IMR-90 (cell line): ENCODE measurements around the gene ALDH18A1. TPM values are rescaled to one million over a fixed set of nuclear protein-coding genes. Genes with fewer than 3 reads are reported as not detected.

Experiments
- ATAC-seq: fragments of 200-7000 bp; cut with Tn5 transposase; 2 replicates; pipeline ENCODE4 v1.9.1; 2020; ENCODE audit warnings: low read depth, mild to moderate bottlenecking, moderate library complexity
- BruUV-seq: library from RNA; stranded (reverse); fragments of 400-500 nt; replicated peaks from 2 replicates; lab custom pipeline; 2021; lab: Mats Ljungman, UMichigan
- CTCF ChIA-PET: fragments of 300-600 bp; formaldehyde crosslinking; extraction: SDS; loops from one replicate; lab custom pipeline; 2021; ENCODE audit warnings: antibody characterized with exemption; lab: Yijun Ruan, JAX
- POLR2A ChIA-PET: fragments of 300-600 bp; sonication (Branson Sonifier 250); formaldehyde crosslinking; loops from one replicate; lab custom pipeline; 2022; ENCODE audit warnings: antibody characterized with exemption; ENCODE audit not compliant: unreplicated experiment; lab: Charles Lee
- DNase-seq: peaks from one replicate; pipeline ENCODE4 v3.0.0; 2013
- H2AFZ ChIP-seq: replicated peaks from 2 replicates; pipeline ENCODE3; 2013; ENCODE audit warnings: low read length, mild to moderate bottlenecking; ENCODE audit not compliant: poor library complexity
- H2AK5ac ChIP-seq: 2 replicates; pipeline ENCODE4 v1.6.1; 2013; ENCODE audit warnings: low read depth, low read length, inconsistent platforms
- H2AK9ac ChIP-seq: replicated peaks from 2 replicates; pipeline ENCODE3; 2013; ENCODE audit warnings: mild to moderate bottlenecking, low read depth, low read length, moderate library complexity; ENCODE audit not compliant: poor library complexity
- H2BK120ac ChIP-seq: 2 replicates; pipeline ENCODE4 v1.6.1; 2013; ENCODE audit warnings: low read depth, low read length, inconsistent platforms
- H2BK15ac ChIP-seq: 3 replicates; pipeline ENCODE4 v1.6.1; 2013; ENCODE audit warnings: low read depth, low read length, inconsistent platforms
- H2BK20ac ChIP-seq: 2 replicates; pipeline ENCODE4 v1.6.1; 2013; ENCODE audit warnings: low read depth, mild to moderate bottlenecking, inconsistent platforms, low read length, moderate library complexity
- H2BK5ac ChIP-seq: 2 replicates; pipeline ENCODE4 v1.6.1; 2013; ENCODE audit warnings: mild to moderate bottlenecking, low read depth, low read length, inconsistent platforms; ENCODE audit not compliant: poor library complexity, severe bottlenecking
- H3K14ac ChIP-seq: replicated peaks from 2 replicates; pipeline ENCODE4 v1.6.1; 2013; ENCODE audit warnings: low read depth, low read length, inconsistent platforms
- H3K18ac ChIP-seq: 2 replicates; pipeline ENCODE4 v1.6.1; 2013; ENCODE audit warnings: low read depth, low read length, control low read depth
- H3K23ac ChIP-seq: 2 replicates; pipeline ENCODE4 v1.6.1; 2013; ENCODE audit warnings: low read depth, low read length, inconsistent platforms
- H3K27ac ChIP-seq: 2 replicates; pipeline ENCODE4 v1.5.1; 2013; ENCODE audit warnings: mild to moderate bottlenecking, control low read depth, low read length; ENCODE audit not compliant: insufficient read depth
- H3K27me3 ChIP-seq: 2 replicates; pipeline ENCODE4 v1.6.1; 2013; ENCODE audit warnings: low read length; ENCODE audit not compliant: control insufficient read depth, insufficient read depth
- H3K36me3 ChIP-seq: 2 replicates; pipeline ENCODE4 v1.6.1; 2013; ENCODE audit warnings: low read length, mixed read lengths; ENCODE audit not compliant: control insufficient read depth, insufficient read depth
- H3K4ac ChIP-seq: 2 replicates; pipeline ENCODE4 v1.6.1; 2013; ENCODE audit warnings: low read depth, low read length, inconsistent platforms
- H3K4me1 ChIP-seq: 2 replicates; pipeline ENCODE4 v1.6.1; 2013; ENCODE audit warnings: low read length, mixed read lengths; ENCODE audit not compliant: control insufficient read depth, insufficient read depth
- H3K4me2 ChIP-seq: 2 replicates; pipeline ENCODE4 v1.6.1; 2013; ENCODE audit warnings: low read depth, mild to moderate bottlenecking, control low read depth, low read length, moderate library complexity
- H3K4me3 ChIP-seq: 2 replicates; pipeline ENCODE4 v1.5.1; 2013; ENCODE audit warnings: low read depth, mild to moderate bottlenecking, control low read depth, low read length, moderate library complexity; ENCODE audit not compliant: insufficient read depth
- H3K56ac ChIP-seq: 2 replicates; pipeline ENCODE4 v1.6.1; 2013; ENCODE audit warnings: low read length, inconsistent platforms; ENCODE audit not compliant: insufficient read depth; ENCODE audit errors: extremely low read depth
- H3K79me1 ChIP-seq, 2 experiments: 2 replicates each; pipeline ENCODE4 v1.6.1; 2013; ENCODE audit warnings: low read length in 2 of 2, inconsistent platforms in 1 of 2, low read depth in 1 of 2
- H3K9ac ChIP-seq: 2 replicates; pipeline ENCODE4 v1.6.1; 2013; ENCODE audit warnings: low read depth, low read length, control low read depth
- H3K9me1 ChIP-seq: 2 replicates; pipeline ENCODE4 v1.6.1; 2013; ENCODE audit warnings: low read length, inconsistent platforms; ENCODE audit not compliant: insufficient read depth
- H3K9me3 ChIP-seq: 2 replicates; pipeline ENCODE4 v1.6.1; 2013; ENCODE audit warnings: low read length; ENCODE audit not compliant: control insufficient read depth, insufficient read depth
- H4K20me1 ChIP-seq: 2 replicates; pipeline ENCODE4 v1.6.1; 2013; ENCODE audit warnings: low read length, inconsistent platforms; ENCODE audit not compliant: insufficient read depth
- H4K5ac ChIP-seq: 2 replicates; pipeline ENCODE4 v1.6.1; 2013; ENCODE audit warnings: mild to moderate bottlenecking, low read depth, low read length, control low read depth
- H4K8ac ChIP-seq, 2 experiments: 2 replicates each; pipeline ENCODE4 v1.6.1; 2013; ENCODE audit warnings: low read depth in 2 of 2, low read length in 2 of 2, control low read depth in 1 of 2, inconsistent platforms in 1 of 2
- H4K91ac ChIP-seq: 2 replicates; pipeline ENCODE4 v1.6.1; 2013; ENCODE audit warnings: low read depth, low read length, inconsistent platforms; ENCODE audit not compliant: insufficient read depth
- CEBPB ChIP-seq: IDR thresholded peaks from 2 replicates; pipeline ENCODE4 v1.6.1; 2012; ENCODE audit warnings: low read depth, low read length, improper control_type of control experiment
- CHD1 ChIP-seq: IDR thresholded peaks from 2 replicates; pipeline ENCODE4 v1.6.1; 2012; ENCODE audit warnings: low read depth, low read length, improper control_type of control experiment
- FOS ChIP-seq: fragments of 150-350 bp; IDR thresholded peaks from 2 replicates; pipeline ENCODE4 v1.6.1; 2016; ENCODE audit warnings: low read depth, low read length
- MAFK ChIP-seq: IDR thresholded peaks from 2 replicates; pipeline ENCODE4 v1.6.1; 2012; ENCODE audit warnings: low read depth, low read length, improper control_type of control experiment
- MAZ ChIP-seq: IDR thresholded peaks from 2 replicates; pipeline ENCODE4 v1.6.1; 2012; ENCODE audit warnings: low read depth, mild to moderate bottlenecking, low read length, improper control_type of control experiment, moderate library complexity, borderline replicate concordance
- NFE2L2 ChIP-seq: fragments of 150-350 bp; IDR thresholded peaks from 2 replicates; pipeline ENCODE4 v1.6.1; 2016; ENCODE audit warnings: low read depth, mild to moderate bottlenecking, low read length
- RCOR1 ChIP-seq: IDR thresholded peaks from 2 replicates; pipeline ENCODE4 v1.6.1; 2012; ENCODE audit warnings: mild to moderate bottlenecking, low read length, improper control_type of control experiment; ENCODE audit not compliant: insufficient replicate concordance
- RFX5 ChIP-seq: IDR thresholded peaks from 2 replicates; pipeline ENCODE4 v1.8.0; 2012; ENCODE audit warnings: low read depth, mild to moderate bottlenecking, low read length, moderate library complexity
- SMC3 ChIP-seq: fragments of 150-350 bp; IDR thresholded peaks from 2 replicates; pipeline ENCODE4 v1.6.1; 2016; ENCODE audit warnings: low read depth, mild to moderate bottlenecking, antibody characterized with exemption, low read length, moderate library complexity
- WGBS, 2 experiments: methylation state at CpG; one replicate each; pipeline versions ENCODE4 v1.1.5 to v1.1.7; 2013; ENCODE audit warnings: missing lambda C conversion rate in 2 of 2; ENCODE audit not compliant: insufficient read length in 1 of 2; ENCODE audit errors: extremely low coverage in 2 of 2; 5-methylcytosine and 5-hydroxymethylcytosine counted together
- dilution Hi-C: fragments of 300-500 bp; cut with HindIII; formaldehyde crosslinking; loops from one replicate; pipeline ENCODE4 v1.14.3; 2018; ENCODE audit warnings: low sequenced_read_pairs; ENCODE audit not compliant: unreplicated experiment
- in situ Hi-C: fragments of 300-500 bp; cut with MboI; formaldehyde crosslinking; loops from 3 replicates; pipeline ENCODE4 v1.14.3; 2019; ENCODE audit warnings: low sequenced_read_pairs, inconsistent platforms, mixed read lengths
- intact Hi-C: fragments of 100-400 bp; cut with micrococcal nuclease; formaldehyde crosslinking; loops from 2 replicates; pipeline ENCODE4 v1.10.0; 2022
- polyA plus RNA-seq, 3 experiments: library from polyadenylated mRNA; depleted of rRNA; stranded (reverse); fragments of >200 nt; gene quantifications; 2 replicates each; pipeline ENCODE4 v1.2.3, GENCODE V29; 2012; ENCODE audit warnings: low replicate concordance in 1 of 3
- total RNA-seq: library from RNA; depleted of rRNA; stranded (reverse); fragments of >200 nt; gene quantifications from 2 replicates; pipeline ENCODE4 v1.2.3, GENCODE V29; 2012
- TF ChIP-seq, protein P1 (sequence below): fragments of 150-350 bp; IDR thresholded peaks from 2 replicates; pipeline ENCODE4 v1.6.1; 2016; ENCODE audit warnings: low read depth, mild to moderate bottlenecking, low read length, moderate library complexity, borderline replicate concordance
- TF ChIP-seq, protein P2 (sequence below): fragments of 150-350 bp; IDR thresholded peaks from 2 replicates; pipeline ENCODE4 v1.6.1; 2017; ENCODE audit warnings: mild to moderate bottlenecking, antibody characterized with exemption, low read length, low read depth
- TF ChIP-seq, protein P3 (sequence below): conservative IDR thresholded peaks from 2 replicates; pipeline ENCODE4 v1.5.1; 2012; ENCODE audit warnings: mild to moderate bottlenecking, low read depth, low read length, improper control_type of control experiment

The ALDH18A1 gene
- total and polyA plus RNA-seq, 2 of the 4 experiments (the other 2 are of a cell fraction): 93.4 to 232 TPM

DNA sequence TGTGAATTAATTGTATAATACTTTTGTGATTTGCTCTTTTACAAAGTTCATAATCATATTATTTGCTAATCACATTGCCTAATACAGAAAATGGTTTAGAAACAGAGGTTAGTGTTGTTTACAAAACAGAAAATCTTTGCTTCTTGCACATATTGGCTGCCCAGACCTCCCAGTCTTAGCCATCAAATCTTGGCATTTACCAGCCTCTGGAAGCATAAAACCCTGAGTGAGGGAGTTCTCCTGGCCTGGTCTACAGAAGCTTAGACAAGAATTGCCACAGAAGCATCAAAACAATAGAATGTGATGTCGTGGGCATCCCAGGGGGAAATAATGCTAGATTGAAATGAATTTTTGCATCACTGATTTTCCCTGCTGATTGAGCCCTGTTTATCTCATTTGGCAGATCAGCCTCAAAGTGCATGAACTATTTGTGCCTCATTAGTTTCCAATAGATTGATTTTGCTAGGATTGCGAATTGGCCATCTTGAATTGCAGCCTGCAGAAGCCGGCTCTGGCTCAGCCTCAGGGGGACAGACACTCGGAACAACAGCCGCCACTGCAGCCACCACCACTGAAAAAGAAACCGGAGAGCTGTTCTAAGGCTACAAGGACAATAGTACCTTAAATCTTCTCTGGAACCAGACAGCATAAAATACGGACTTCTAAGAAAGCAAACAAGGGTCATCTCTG, 84.2 kb downstream of the ALDH18A1 start:
- Histone ChIP-seq H3K9me3 (no peaks in the 10 kb centered on the region), H3K9me1 (no peaks in the 10 kb centered on the region), H2AFZ (no peak overlapping the region), H3K23ac (no peak overlapping the region), H3K4me3 (no peak overlapping the region), H2AK9ac (no peak overlapping the region), H3K79me1 (no peaks in the 10 kb centered on the region), H3K4me2 (no peak overlapping the region), H3K27me3 (peaks cover 5% of the 10 kb centered on the region), H2BK20ac (no peak overlapping the region), H4K91ac (no peak overlapping the region), H3K4me1 (no peaks in the 10 kb centered on the region), H3K56ac (no peak overlapping the region), H2BK5ac (no peak overlapping the region), H2AK5ac (no peak overlapping the region), H3K18ac (no peak overlapping the region), H2BK15ac (no peak overlapping the region), H3K36me3 (no peaks in the 10 kb centered on the region), H3K27ac (no peak overlapping the region), H2BK120ac (no peak overlapping the region), H3K14ac (no peak overlapping the region), H4K5ac (no peak overlapping the region), H4K8ac (no peak overlapping the region), H3K9ac (no peak overlapping the region), H3K4ac (no peak overlapping the region), H4K20me1 (no peaks in the 10 kb centered on the region)
- in situ Hi-C loops (no loop called here), dilution Hi-C loops (no loop called here), intact Hi-C loops (no loop called here)
- ChIA-PET CTCF (no interaction called here), POLR2A (no interaction called here)
- BruUV-seq: no TSS peak
- ATAC-seq: no peak
- 25% methylated on average over 4 of the region's 7 CpGs; no CpG with 5 or more reads in 1 of the 2 experiments for WGBS, 2 experiments
- DNase-seq: no peak
- TF ChIP-seq, protein P1, sequence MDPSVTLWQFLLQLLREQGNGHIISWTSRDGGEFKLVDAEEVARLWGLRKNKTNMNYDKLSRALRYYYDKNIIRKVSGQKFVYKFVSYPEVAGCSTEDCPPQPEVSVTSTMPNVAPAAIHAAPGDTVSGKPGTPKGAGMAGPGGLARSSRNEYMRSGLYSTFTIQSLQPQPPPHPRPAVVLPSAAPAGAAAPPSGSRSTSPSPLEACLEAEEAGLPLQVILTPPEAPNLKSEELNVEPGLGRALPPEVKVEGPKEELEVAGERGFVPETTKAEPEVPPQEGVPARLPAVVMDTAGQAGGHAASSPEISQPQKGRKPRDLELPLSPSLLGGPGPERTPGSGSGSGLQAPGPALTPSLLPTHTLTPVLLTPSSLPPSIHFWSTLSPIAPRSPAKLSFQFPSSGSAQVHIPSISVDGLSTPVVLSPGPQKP: no peak
- TF ChIP-seq RCOR1 (no peak), CHD1 (no peak), CEBPB (no peak), FOS (no peak), RFX5 (no peak), MAZ (no peak), MAFK (no peak), SMC3 (no peak), NFE2L2 (no peak)
- TF ChIP-seq, protein P2, sequence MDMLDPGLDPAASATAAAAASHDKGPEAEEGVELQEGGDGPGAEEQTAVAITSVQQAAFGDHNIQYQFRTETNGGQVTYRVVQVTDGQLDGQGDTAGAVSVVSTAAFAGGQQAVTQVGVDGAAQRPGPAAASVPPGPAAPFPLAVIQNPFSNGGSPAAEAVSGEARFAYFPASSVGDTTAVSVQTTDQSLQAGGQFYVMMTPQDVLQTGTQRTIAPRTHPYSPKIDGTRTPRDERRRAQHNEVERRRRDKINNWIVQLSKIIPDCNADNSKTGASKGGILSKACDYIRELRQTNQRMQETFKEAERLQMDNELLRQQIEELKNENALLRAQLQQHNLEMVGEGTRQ: no peak
- TF ChIP-seq, protein P3, sequence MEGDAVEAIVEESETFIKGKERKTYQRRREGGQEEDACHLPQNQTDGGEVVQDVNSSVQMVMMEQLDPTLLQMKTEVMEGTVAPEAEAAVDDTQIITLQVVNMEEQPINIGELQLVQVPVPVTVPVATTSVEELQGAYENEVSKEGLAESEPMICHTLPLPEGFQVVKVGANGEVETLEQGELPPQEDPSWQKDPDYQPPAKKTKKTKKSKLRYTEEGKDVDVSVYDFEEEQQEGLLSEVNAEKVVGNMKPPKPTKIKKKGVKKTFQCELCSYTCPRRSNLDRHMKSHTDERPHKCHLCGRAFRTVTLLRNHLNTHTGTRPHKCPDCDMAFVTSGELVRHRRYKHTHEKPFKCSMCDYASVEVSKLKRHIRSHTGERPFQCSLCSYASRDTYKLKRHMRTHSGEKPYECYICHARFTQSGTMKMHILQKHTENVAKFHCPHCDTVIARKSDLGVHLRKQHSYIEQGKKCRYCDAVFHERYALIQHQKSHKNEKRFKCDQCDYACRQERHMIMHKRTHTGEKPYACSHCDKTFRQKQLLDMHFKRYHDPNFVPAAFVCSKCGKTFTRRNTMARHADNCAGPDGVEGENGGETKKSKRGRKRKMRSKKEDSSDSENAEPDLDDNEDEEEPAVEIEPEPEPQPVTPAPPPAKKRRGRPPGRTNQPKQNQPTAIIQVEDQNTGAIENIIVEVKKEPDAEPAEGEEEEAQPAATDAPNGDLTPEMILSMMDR: no peak
